Measurements from ENCODE around the gene GBA2.

Gene GBA2

DNA sequence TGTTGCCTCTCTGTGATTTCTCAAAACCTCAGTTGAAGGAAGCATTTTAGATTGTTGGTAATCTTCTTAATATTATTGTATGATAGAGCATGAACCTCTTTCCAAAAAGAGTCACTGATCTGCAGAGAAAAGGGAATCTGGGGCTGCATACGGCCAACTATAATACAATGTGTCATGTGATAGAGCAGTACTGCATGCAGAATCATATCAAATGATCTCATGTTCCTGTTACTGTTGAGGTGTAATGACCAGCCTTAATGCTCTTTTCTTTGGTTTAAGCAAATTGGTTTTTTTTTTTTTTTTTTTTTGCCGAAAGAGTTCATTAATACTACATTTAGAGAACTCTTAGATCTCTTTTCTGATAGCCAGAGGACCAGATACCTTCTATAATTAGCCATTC, 18.0 kb upstream of the GBA2 start:
- no peak for DNase-seq (ENCODE audit: low spot score)

DNA sequence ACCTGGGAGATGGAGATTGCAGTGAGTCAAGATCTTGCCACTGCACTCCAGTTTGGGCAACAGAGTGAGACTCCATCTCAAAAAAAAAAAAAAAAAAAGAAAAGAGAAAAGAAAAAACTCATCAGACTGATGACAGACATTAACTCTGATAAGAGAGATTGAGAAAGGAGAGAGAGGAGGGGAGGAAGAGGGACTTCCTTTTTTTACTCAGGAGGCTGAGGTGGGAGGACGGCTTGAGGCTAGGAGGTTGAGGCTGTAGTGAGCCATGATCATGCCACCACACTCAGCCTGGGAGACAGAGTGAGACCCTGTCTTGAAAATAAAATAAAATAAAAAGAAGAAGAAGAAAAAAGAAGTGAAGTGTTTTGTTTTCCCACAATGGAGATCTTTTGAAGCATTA, 14.8 kb upstream of the GBA2 start:
- no peak for DNase-seq (ENCODE audit: low spot score)

DNA sequence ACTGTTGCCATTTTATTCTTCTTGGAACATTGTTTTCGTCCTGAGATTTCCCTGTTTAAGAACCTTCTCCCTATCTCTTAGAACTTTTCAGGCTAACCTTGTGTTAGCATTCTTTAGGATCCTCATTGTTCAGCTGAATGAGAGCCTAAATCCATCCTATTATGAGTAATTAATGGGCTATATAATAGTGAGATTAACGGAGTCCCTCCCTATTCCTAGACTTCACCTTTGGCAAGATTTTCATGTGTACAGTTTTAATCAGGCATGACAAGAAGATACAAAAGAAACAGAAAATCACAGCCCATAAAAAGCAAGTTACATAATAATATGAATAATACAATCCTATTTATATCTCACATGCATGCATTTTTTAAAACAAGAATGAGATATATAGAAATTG, 14.2 kb upstream of the GBA2 start:
- no peak for DNase-seq (ENCODE audit: low spot score)

DNA sequence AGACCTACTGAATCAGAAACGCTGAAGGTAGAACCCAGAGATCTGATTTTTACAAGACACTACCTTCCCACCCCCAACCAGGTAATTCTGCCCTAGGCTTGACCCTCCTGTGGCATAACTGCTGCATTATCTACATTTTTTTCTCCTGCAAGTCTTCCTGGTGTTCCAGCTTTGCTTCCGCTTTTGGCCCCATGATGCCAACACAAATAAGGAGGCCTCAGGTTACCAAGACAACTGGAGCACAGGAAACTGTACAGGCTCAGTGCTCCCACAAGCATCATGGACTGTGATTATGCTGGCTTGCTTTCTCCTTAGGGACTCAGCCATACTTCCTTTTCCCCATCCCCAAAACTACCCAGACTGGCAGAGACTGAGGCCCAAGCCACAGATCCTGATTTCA, 11.6 kb upstream of the GBA2 start:
- no peak for DNase-seq (ENCODE audit: low spot score)

DNA sequence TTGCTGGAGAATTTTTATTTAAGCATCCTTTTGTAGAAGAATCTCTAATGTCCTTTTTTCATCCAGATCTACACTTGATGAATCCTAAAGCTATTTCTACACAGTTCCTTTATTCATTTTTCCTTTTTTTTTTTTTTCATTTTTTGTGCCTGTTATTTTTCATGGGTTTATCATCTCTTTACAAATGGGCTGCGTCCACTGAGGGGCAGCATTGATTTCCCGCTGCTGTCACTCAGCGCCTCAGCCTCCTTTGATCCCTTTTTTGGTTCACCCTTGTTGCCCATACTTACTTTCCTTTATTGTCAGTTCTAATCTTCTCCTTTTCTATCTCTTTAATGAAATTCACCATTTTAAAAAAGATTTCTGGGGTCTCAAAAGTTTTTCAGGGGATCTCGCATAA, 10.8 kb upstream of the GBA2 start:
- DNase-seq (ENCODE audit: low spot score): no peak

DNA sequence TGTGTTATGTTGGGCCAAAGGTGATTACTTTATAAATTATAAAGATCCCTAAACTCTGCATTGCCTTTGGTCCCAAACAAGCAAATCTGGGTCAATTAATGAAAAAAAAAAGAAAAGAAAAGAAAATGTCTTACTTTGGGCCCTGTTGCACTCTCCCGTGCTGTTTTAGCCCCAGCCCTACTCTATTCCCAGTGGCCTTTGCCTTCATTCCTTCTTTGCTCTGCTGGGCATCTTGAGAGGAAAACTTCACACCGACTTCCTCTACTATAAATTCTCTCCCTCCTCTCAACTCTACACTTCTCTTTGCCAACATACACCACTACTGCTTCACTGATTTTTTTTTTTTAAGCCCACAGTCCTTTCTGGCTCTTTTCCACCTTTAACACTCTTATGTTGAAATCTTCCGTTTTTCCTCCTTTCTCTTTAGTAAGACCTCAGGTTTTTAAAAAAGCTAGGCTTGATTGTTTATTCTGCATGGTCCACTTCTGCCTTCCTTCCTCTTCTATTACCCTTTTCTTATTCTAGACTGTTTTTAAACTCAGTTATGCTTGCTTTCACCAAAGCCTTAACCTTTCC, 9.5 kb upstream of the GBA2 start:
- DNase-seq (ENCODE audit: low spot score): no peak

DNA sequence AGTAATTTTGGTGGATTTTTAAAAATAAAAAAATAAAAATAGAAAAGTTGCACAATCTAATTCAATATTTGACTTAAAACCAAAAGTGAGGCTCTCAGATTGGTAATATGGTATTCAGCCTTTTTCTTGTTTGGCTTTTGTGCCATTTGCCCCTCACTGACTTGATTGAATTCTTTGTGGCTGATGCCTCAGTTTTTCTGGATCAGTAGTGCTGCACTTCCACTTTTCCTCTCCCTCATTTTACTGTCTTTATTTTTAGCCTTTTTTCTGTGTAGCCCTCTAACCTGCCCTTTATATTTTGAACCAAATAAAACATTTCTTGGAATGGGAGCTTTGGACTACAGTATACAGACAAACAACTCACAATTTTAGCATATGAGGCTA, 8.9 kb upstream of the GBA2 start:
- no peak for DNase-seq (ENCODE audit: low spot score)

DNA sequence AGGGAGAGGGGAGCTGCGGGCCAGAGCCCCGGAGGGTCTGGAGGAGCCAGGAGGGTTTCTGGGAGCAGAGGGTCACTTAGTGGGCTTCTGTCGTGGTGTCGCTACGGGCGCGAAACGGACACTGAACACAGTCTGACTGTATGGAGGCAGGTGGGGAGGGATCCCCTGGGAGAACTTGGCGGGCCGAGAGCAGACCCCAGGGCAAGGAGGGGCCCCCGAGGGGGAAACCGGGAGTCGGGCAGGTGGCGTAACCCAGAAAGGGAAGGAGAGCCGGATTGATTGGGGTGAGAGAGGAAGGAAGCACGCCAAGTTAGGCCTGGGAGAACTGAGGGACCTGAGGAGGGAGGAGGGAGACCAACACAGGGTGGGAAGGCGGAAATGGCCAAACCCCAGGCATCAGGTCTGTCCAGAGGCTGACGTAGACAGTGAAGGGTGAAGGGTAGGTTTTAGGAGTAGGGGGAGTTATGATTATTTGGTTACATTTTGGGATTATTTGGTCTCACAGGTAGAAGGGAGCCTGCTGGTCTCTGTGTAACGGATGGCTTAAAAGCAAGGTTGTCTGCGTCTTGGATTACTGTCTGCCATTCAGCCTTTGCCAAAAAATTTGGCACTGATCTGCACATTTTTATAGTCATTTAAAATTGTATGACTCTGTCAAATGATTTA, 8.3 kb upstream of the GBA2 start:
- no peak for DNase-seq (ENCODE audit: low spot score)

DNA sequence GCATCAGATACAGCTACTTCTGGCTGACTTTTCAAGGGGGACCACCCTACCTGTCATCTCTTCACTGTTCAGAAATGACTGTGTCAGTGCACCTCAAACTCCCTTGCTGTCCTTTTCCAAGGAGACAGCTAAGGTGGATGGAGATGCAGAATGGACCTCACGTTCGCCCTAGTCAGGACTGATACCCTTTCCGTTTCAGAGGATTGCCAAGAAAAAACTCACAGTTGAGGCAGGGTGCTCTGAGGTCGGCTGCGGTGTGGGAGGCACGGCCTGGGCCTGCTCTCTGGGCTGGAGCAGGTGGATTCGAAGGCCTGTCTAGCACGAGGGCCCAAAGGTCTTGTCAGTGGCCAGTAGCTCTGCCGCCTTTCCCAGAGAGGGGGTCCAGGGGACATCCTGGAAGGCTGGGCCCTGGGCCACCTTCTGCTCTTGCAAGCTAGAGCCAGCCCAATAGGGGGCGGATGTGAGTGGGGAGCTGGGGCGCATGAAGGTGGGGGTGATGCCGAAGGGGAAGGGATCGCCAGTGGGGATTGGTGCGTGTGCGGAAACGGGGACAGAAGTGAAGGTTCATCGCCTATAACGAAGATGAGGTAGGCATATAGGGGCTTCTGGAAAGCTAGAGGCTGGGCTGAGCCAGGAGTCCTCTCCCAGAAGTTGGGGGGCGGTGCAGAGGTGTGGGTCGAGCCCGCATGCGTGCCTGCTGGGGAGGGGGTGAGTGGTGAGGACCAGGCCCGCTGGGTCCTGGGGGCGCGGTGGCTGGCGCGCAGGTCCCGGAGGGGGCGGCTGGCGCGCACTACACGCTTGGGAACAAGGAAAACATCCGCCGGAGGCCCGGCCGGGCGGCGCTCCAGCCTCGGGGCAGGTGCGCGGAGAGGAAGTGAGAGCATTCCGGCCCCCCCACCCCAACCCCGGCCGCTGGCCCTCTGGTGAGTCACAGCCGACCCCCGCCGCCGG, 7.5 kb upstream of the GBA2 start:
- no peak for DNase-seq (ENCODE audit: low spot score)

DNA sequence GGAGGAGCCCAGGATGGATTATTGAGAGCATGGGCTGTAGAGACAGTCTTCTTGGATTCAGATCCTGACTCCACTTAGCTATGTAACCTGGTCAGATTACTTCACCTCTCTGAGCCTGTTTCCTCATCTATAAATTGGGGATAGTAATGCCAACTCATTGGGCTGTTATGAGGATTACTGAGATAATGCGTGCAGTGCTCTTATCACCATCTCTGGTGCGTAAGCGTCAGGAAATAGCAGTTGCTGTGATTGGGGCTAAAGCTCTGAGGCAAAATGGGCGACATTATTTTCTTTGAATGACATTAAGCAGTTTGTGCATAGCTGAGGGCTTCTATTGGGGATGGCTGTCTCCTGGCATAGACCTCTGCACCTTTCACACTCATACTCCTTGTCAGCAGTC, 6.0 kb upstream of the GBA2 start:
- no peak for DNase-seq (ENCODE audit: low spot score)

DNA sequence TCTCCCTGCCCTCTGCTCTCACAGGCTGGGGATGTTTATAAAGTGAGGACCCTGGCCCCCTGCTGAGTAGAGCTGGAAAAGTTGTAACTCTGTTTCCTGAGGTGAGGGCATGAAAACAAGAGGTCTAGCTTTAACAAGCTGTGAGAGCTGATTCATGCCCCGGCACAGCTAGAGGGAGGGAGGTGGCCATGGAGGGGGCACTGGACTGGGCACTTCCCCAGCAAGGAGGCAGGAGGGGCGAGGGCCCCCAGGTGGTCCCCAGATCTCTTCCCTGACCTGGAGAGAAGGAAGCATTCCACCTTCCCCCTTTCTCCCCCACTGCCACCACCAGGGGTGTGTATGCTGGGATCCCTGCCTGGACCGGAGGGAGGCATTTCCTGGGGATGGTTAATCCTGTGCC, 5.2 kb upstream of the GBA2 start, which contains the start of gene MSMP:
TSS of gene MSMP (minus strand) at position 13 of the 400 bp plus-strand sequence. CDS start 147 bp downstream, outside the sequence.
- DNase-seq (ENCODE audit: low spot score): no peak

DNA sequence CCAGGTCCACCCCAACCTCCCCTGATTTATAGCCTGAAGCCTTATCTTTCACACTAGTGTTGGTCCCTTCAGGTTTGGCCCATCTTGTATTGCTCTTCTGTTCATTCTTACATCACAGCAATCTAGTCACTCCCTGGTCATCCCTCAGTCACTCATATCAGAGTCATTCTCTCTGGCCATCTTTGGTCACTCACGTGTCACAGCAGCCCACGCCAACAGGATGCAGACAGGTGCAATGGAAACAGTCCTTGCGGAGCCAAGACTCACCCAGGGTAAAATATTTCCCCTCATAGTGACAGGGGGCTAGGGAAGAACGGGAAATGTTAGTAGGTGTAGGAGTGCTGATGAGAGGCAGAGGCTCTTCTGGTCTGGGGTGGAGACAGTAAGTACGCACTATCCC, 4.4 kb upstream of the GBA2 start:
- no peak for DNase-seq (ENCODE audit: low spot score)

DNA sequence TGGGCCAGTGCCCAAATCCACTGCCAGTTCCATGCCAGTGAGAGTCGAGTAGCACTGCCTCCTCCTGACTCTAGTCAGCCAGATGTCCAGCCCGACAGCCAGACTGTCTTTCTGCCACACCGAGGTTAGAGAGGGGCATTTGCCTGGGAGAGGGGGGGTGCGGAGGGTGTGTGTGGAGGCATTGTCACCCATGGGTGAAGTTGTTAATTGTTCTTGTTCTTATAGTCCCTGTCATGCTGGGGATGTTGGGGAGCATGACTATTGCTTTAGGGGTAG, 1.2 kb upstream of the GBA2 start:
- no peak for DNase-seq (ENCODE audit: low spot score)

DNA sequence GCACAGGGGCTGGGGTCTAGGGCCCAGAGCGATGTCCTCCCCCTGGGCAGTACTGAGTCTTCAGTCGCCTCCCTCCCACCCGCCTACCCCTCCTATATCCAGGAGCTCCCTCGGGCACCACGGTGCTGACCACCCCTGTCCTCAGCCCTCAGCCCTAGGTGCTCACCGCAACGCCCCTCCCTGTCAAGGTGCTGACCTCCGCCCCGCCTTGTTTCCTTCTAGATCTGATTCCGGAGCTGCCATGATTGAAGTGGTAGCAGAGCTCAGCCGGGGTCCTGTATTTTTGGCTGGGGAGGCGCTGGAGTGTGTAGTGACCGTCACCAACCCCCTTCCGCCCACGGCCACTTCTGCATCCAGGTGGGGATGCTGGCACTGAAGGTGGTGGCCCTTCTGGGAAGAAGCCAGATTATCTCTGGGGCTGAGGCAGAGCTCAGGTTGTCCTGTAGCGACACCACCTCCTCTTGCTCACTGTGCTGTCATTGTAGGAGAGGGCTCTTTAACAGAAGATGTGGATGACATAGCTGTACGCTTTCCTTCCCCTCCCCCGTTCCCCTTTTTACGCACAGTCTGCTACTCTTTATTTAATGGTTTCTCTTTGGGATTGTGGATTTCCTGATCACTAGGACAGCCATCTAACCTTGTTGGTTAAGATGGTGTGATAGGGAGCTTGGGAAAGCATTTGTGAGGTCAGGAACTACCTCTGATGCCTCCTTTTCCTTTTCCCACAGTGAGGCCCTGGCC, 657 bp upstream of the GBA2 start:
- no peak for DNase-seq (ENCODE audit: low spot score)

DNA sequence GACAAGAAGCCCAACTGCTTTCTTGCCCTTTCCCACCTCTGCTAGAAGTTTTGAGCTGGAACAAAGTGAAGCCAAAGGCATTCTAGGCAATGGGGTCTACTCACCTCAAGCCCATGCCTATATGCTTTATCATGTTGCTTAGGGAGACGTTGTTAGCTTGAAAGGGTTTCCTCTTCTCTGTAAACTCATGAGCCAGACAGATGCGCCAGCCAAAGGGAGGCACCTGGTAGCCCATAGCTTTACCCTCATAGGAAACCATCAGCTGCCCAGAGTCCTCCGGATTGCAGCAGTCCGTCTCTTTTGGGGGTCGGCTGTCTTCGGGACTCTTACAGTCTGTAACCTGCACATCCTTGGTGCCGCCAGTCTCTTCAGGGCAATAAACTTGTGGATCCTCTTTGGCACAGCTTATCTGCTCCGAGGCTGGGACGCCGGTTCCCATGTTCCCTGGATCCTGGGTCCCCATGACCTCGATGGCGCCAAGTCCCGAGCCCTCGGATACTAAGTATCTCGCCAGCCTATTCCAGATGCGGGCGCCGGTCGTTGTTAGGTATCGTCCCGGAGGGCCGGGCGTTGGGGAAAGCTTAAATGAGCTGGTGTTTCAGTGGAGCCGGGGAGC, 678 bp downstream of the GBA2 start:
- no peak for DNase-seq (ENCODE audit: low spot score)

DNA sequence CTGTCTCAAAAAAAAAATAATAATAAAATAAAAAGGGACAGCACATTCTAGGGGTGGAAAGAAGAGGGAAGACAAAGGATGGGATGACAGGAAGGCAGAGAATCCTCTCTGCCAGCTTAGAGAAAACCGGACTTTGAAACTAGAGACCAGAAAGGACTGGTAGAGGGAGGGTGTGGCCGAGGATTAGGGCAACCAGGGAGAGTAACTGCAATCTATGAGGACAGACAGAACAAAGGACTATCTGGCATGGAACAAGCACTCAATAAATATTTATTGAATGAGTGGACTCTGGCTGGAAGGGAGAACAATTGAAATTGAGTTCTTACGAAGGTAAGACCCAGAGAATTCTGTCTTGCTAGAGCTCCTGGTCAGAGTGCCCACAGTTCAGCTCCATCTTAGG, 2.4 kb downstream of the GBA2 start:
- DNase-seq (ENCODE audit: low spot score): no peak

DNA sequence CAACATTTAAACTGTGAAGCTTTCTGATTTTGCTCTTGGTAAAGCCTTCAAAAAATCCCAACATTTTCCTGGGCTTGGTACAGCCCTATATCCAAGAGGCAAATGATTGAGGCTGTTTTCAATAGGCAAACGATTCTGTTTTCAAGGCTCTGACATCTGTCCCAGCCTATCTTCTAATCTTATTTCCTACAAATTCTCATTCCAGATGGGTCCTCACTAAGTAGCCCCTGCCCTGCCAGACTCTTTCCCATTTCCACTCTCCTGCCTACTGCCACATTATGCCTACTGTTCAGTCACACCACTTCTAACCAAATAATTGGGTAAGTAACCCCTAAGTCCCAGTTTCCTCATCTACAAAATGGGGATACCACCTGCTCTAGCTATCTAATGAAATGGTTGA, 3.5 kb downstream of the GBA2 start:
- no peak for DNase-seq (ENCODE audit: low spot score)

DNA sequence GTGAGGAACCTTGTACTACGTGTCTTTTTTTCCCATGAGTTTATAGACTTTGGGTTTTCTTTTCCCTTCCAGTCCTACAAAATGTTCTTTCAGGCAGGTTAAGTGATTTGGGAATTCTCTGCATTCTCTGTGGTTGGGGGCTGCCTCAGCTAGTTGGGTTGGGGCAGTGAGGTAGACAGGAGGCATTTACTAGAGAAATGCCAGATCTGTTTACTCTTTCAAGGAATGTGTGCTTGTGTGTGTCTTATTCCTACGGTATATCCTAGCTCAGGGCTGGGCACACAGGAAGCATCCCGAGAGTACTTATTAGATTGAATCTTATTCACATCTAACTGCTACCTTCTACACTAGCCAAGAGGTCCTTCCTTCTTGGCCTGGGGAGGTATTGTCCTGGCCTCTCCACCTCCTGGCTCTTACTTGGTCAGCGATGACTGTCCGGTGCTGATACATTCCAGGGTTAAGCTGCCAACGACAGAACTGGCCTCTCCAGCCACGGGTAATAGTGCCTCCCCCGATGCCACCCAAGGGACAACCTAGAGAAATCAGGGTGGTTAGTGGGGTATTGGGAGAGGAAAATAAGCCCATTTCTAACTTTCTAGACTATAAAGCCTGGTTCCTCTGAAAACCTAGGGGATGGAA, 5.0 kb downstream of the GBA2 start:
- no peak for DNase-seq (ENCODE audit: low spot score)

DNA sequence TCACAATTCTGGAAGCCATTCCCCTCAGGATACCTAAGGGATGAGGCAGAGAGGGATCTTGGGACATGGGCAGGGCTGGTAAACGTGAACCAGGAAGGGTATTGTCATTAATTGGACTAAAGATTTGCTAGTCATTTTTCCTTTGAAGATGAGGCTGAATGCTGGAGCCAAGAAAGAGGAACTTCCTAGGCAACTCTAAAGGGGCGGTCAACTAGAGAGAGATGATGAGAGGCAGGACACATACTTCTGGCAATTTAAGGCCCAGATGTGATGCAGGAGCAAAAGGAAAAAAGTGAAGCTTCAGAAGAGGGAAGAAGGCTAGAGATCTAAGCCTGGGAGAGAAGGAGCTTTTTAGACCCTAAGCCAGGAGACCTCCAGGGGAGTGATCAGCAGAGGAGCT, 5.6 kb downstream of the GBA2 start:
- no peak for DNase-seq (ENCODE audit: low spot score)

DNA sequence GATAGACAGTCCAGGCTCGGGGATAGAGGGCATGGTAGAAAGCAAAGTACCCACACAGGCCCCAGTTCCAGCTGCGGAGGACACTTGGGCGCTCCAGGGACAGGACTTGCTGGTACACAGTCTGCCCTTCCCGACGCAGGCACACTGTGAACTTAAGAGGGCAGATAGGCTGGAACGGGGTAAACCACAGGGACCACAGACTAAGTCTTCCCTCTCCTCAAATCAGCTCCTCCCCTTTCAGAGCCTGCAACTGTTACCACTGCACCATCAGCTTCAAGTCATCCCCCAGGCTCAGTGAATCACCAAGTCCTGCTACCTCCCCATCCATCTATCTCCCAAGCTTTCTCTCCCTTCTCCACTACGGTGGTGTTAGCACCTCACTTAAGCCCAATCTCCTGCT, 7.3 kb downstream of the GBA2 start:
- DNase-seq (ENCODE audit: low spot score): no peak

DNA sequence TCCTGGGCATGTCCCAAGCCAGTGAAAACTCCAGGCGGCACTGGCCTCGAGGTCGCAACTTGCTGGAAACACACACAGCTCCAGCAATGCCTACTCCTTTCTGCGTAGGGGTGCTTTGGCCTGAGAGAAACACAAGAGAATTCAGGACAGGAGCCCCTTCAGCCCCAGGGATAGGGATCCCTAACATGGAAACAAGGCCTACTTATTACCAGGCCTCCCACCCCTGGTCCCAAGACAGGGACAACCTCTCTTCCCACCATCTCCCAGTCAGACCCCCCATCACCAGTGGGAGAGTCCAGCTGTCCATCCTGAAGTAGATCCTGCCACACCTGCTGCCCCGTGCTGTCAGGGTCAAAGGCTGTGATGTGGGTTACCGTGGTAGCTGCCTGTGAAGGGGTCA, 8.8 kb downstream of the GBA2 start:
- no peak for DNase-seq (ENCODE audit: low spot score)

DNA sequence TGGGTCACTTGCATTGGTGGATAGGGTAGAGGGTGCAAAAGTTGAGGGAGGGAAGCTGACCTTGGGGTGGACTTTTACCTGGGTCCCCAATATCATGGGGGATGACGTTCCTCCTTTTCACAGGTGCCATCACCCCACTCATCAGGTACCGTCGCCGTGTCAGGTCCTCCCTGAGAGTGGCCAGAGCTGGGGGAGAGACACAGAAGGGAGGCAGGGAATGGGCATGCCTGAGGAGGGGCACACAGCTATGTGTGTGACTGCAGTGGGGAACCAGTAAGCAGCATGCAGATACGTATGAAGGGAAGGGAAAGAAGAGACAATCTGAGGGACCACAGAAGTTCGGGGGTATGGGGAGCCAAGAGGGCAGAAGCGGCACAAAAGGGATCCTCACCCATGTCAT, 10.1 kb downstream of the GBA2 start:
- DNase-seq (ENCODE audit: low spot score): no peak

Data from COLO829 (cell line).